GM23338 (cell line): ENCODE data around the gene PCDHA9. TPM values are rescaled to one million over a fixed set of nuclear protein-coding genes. Genes with fewer than 3 reads are reported as not detected.

ENCODE experiments used
- ATAC-seq: fragments of 200-7000 bp; cut with Tn5 transposase; 3 replicates; pipeline ENCODE4 v1.9.1; 2020
- DNase-seq: peaks from one replicate; pipeline ENCODE4 v3.0.0-alpha.2; 2015; ENCODE audit warnings: low spot score
- H2AFZ ChIP-seq: fragments of 200-600 bp; sonication (generic); 2 replicates; pipeline ENCODE4 v1.8.0; 2016; ENCODE audit warnings: antibody characterized with exemption, mild to moderate bottlenecking, moderate library complexity
- H3F3A ChIP-seq: fragments of 200-600 bp; sonication (generic); replicated peaks from 2 replicates; pipeline ENCODE4 v1.8.0; 2017; ENCODE audit warnings: antibody characterized with exemption, mixed run types, low read depth
- H3K27ac ChIP-seq: fragments of 200-600 bp; sonication (generic); 2 replicates; pipeline ENCODE4 v1.6.1; 2016; ENCODE audit warnings: low read depth
- H3K27me3 ChIP-seq: fragments of 200-600 bp; sonication (generic); 2 replicates; pipeline ENCODE4 v1.8.0; 2016; ENCODE audit warnings: mild to moderate bottlenecking, mixed run types, moderate library complexity; ENCODE audit not compliant: insufficient read depth
- H3K36me3 ChIP-seq: fragments of 200-600 bp; sonication (generic); 2 replicates; pipeline ENCODE4 v1.8.0; 2016; ENCODE audit warnings: mild to moderate bottlenecking; ENCODE audit not compliant: insufficient read depth
- H3K4me1 ChIP-seq: fragments of 200-600 bp; sonication (generic); 2 replicates; pipeline ENCODE4 v1.8.0; 2016; ENCODE audit warnings: mild to moderate bottlenecking, moderate library complexity; ENCODE audit not compliant: insufficient read depth
- H3K4me2 ChIP-seq: fragments of 200-600 bp; sonication (generic); 2 replicates; pipeline ENCODE4 v1.7.1; 2017; ENCODE audit warnings: mixed run types
- H3K4me3 ChIP-seq: fragments of 200-600 bp; sonication (generic); 2 replicates; pipeline ENCODE4 v1.6.1; 2016; ENCODE audit warnings: mixed run types
- H3K79me2 ChIP-seq: fragments of 200-600 bp; sonication (generic); replicated peaks from 2 replicates; pipeline ENCODE4 v1.8.0; 2017; ENCODE audit warnings: mild to moderate bottlenecking; ENCODE audit not compliant: insufficient read depth
- H3K9me2 ChIP-seq: fragments of 200-600 bp; sonication (generic); 2 replicates; pipeline ENCODE4 v1.8.0; 2017; ENCODE audit not compliant: insufficient read depth
- H4K20me1 ChIP-seq: fragments of 200-600 bp; sonication (generic); replicated peaks from 2 replicates; pipeline ENCODE4 v1.8.0; 2017; ENCODE audit warnings: mild to moderate bottlenecking; ENCODE audit not compliant: insufficient read depth
- H3K27ac Mint-ChIP-seq: 2 replicates; pipeline ENCODE4 v1.8.0; 2020; ENCODE audit warnings: inconsistent platforms, mild to moderate bottlenecking, moderate library complexity, mixed read lengths
- H3K27me3 Mint-ChIP-seq: 3 replicates; pipeline ENCODE4 v1.8.0; 2022; ENCODE audit warnings: low read depth, mild to moderate bottlenecking, moderate library complexity, mixed read lengths, inconsistent platforms; ENCODE audit not compliant: insufficient read depth, poor library complexity
- H3K36me3 Mint-ChIP-seq: 3 replicates; pipeline ENCODE4 v1.8.0; 2021; ENCODE audit warnings: low read depth, mild to moderate bottlenecking, inconsistent platforms, moderate library complexity, mixed read lengths
- H3K4me1 Mint-ChIP-seq: 3 replicates; pipeline ENCODE4 v1.8.0; 2020; ENCODE audit warnings: mild to moderate bottlenecking, inconsistent platforms, mixed read lengths
- H3K4me3 Mint-ChIP-seq: 3 replicates; pipeline ENCODE4 v1.8.0; 2021; ENCODE audit warnings: moderate library complexity, mild to moderate bottlenecking, inconsistent platforms, mixed read lengths
- H3K9me3 Mint-ChIP-seq: 3 replicates; pipeline ENCODE4 v1.8.0; 2020; ENCODE audit warnings: moderate library complexity, mild to moderate bottlenecking, inconsistent platforms, mixed read lengths
- EZH2 ChIP-seq: fragments of 200-600 bp; sonication (generic); IDR thresholded peaks from one replicate; pipeline ENCODE4 v1.8.0; 2017; ENCODE audit warnings: antibody characterized with exemption, mild to moderate bottlenecking, low read depth; ENCODE audit not compliant: unreplicated experiment
- EZH2phosphoT487 ChIP-seq: fragments of 200-600 bp; sonication (generic); IDR thresholded peaks from one replicate; pipeline ENCODE4 v1.8.1; 2018; ENCODE audit warnings: antibody characterized with exemption; ENCODE audit not compliant: unreplicated experiment
- JUNB ChIP-seq: IDR thresholded peaks from one replicate; pipeline ENCODE4 v1.6.1; 2016; ENCODE audit warnings: antibody characterized with exemption; ENCODE audit not compliant: unreplicated experiment
- NANOG ChIP-seq: IDR thresholded peaks from 2 replicates; pipeline ENCODE4 v1.6.1; 2016; ENCODE audit warnings: antibody characterized with exemption, borderline replicate concordance
- POLR2AphosphoS5 ChIP-seq: IDR thresholded peaks from 2 replicates; pipeline ENCODE4 v1.6.1; 2016; ENCODE audit warnings: antibody characterized with exemption, low read depth
- STAT1 ChIP-seq: IDR thresholded peaks from one replicate; pipeline ENCODE4 v1.6.1; 2016; ENCODE audit warnings: antibody characterized with exemption; ENCODE audit not compliant: unreplicated experiment
- ZNF114 ChIP-seq: fragments of 250-450 bp; sonication (Bioruptor Pico); IDR thresholded peaks from 2 replicates; pipeline ENCODE4 v1.5.0; 2020; ENCODE audit warnings: mild to moderate bottlenecking, moderate library complexity
- ZNF331 ChIP-seq: fragments of 250-450 bp; sonication (Bioruptor Pico); IDR thresholded peaks from 2 replicates; pipeline ENCODE4 v1.5.0; 2020; ENCODE audit warnings: low read depth, mild to moderate bottlenecking, moderate library complexity
- polyA plus RNA-seq: library from polyadenylated mRNA; unstranded; fragments of >200 nt; fragmentation: Nextera tagmentation; extraction: Ambion mirVana; gene quantifications from 2 replicates; pipeline ENCODE4 v1.2.1, GENCODE V29; 2016
- total RNA-seq: library from RNA; depleted of rRNA; stranded (reverse); fragments of >200 nt; shearing (Covaris generic); gene quantifications from 2 replicates; pipeline ENCODE4 v1.2.3, GENCODE V29; 2014
- TF ChIP-seq, protein P1 (sequence below): fragments of 250-450 bp; sonication (Bioruptor Pico); IDR thresholded peaks from 2 replicates; pipeline ENCODE4 v1.5.0; 2020; ENCODE audit warnings: mild to moderate bottlenecking, moderate library complexity
- TF ChIP-seq, protein P2 (sequence below), 2 experiments: fragments of 200-600 bp in 1 of 2; sonication (generic) in 1 of 2; conservative IDR thresholded peaks; 2 replicates each; pipeline versions ENCODE4 v1.5.1 to v1.6.1; 2016 to 2017; ENCODE audit warnings: antibody characterized with exemption in 2 of 2, low read depth in 2 of 2, mild to moderate bottlenecking in 2 of 2, moderate library complexity in 1 of 2

PCDHA9 gene
- total and polyA plus RNA-seq, 2 experiments from 2014 or later: 1.6 to 3.3 TPM

DNA sequence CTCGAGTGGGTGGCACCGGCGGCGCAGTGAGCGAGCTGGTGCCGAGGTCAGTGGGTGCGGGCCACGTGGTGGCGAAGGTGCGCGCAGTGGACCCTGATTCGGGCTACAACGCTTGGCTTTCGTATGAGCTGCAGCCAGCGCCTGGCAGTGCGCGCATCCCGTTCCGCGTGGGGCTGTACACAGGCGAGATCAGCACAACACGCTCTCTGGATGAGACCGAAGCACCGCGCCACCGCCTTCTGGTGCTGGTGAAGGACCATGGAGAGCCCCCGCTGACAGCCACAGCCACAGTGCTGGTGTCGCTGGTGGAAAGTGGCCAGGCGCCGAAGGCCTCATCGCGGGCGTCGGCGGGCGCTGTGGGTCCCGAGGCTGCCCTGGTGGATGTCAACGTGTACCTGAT is 24.7 kb upstream of the PCDHA9 start (continued):
- TF ChIP-seq, protein P1, sequence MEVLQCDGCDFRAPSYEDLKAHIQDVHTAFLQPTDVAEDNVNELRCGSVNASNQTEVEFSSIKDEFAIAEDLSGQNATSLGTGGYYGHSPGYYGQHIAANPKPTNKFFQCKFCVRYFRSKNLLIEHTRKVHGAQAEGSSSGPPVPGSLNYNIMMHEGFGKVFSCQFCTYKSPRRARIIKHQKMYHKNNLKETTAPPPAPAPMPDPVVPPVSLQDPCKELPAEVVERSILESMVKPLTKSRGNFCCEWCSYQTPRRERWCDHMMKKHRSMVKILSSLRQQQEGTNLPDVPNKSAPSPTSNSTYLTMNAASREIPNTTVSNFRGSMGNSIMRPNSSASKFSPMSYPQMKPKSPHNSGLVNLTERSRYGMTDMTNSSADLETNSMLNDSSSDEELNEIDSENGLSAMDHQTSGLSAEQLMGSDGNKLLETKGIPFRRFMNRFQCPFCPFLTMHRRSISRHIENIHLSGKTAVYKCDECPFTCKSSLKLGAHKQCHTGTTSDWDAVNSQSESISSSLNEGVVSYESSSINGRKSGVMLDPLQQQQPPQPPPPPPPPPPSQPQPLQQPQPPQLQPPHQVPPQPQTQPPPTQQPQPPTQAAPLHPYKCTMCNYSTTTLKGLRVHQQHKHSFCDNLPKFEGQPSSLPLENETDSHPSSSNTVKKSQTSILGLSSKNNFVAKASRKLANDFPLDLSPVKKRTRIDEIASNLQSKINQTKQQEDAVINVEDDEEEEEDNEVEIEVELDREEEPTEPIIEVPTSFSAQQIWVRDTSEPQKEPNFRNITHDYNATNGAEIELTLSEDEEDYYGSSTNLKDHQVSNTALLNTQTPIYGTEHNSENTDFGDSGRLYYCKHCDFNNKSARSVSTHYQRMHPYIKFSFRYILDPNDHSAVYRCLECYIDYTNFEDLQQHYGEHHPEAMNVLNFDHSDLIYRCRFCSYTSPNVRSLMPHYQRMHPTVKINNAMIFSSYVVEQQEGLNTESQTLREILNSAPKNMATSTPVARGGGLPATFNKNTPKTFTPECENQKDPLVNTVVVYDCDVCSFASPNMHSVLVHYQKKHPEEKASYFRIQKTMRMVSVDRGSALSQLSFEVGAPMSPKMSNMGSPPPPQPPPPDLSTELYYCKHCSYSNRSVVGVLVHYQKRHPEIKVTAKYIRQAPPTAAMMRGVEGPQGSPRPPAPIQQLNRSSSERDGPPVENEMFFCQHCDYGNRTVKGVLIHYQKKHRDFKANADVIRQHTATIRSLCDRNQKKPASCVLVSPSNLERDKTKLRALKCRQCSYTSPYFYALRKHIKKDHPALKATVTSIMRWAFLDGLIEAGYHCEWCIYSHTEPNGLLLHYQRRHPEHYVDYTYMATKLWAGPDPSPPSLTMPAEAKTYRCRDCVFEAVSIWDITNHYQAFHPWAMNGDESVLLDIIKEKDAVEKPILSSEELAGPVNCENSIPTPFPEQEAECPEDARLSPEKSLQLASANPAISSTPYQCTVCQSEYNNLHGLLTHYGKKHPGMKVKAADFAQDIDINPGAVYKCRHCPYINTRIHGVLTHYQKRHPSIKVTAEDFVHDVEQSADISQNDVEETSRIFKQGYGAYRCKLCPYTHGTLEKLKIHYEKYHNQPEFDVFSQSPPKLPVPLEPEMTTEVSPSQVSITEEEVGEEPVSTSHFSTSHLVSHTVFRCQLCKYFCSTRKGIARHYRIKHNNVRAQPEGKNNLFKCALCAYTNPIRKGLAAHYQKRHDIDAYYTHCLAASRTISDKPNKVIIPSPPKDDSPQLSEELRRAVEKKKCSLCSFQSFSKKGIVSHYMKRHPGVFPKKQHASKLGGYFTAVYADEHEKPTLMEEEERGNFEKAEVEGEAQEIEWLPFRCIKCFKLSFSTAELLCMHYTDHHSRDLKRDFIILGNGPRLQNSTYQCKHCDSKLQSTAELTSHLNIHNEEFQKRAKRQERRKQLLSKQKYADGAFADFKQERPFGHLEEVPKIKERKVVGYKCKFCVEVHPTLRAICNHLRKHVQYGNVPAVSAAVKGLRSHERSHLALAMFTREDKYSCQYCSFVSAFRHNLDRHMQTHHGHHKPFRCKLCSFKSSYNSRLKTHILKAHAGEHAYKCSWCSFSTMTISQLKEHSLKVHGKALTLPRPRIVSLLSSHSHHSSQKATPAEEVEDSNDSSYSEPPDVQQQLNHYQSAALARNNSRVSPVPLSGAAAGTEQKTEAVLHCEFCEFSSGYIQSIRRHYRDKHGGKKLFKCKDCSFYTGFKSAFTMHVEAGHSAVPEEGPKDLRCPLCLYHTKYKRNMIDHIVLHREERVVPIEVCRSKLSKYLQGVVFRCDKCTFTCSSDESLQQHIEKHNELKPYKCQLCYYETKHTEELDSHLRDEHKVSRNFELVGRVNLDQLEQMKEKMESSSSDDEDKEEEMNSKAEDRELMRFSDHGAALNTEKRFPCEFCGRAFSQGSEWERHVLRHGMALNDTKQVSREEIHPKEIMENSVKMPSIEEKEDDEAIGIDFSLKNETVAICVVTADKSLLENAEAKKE (CRISPR knock-in tag): no peak
- TF ChIP-seq ZNF331: no peak
- TF ChIP-seq EZH2phosphoT487: no peak
- TF ChIP-seq NANOG: no peak
- no peak for TF ChIP-seq JUNB
- TF ChIP-seq STAT1: no peak
- no peak for TF ChIP-seq EZH2

DNA sequence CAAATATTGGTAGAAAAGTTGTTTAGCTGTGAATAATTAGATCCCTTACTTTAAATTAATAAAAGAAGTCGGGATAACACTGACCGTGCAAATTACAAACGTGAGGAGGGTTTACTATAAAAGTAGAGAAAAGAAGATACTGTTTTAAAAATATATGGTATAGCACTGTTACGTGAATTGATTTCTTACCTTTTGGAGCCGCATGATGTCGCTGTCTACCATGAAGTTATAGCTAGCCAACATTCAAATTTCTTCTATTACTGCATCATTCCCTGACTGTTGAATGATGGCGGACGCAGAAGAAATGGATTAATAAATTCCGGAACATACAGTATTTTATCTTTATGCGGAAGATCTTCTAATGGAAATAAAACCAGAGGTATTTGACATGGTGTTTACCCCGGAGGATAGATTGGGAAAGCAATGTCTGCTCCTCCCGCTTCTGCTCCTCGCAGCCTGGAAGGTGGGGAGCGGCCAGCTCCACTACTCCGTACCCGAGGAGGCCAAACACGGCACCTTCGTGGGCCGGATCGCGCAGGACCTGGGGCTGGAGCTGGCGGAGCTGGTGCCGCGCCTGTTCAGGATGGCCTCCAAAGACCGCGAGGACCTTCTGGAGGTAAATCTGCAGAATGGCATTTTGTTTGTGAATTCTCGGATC is 20.3 kb upstream of the PCDHA9 start, which contains the start of gene PCDHA6:
TSS of gene PCDHA6 (plus strand) at position 257 of the 658 bp plus-strand sequence. CDS start at position 389, 132 bp downstream.
- Histone ChIP-seq H4K20me1 (no peaks in the 10 kb centered on the region), H2AFZ (no peak within 1 kb of the TSS), H3K4me1 (no peaks in the 10 kb centered on the region), H3K4me2 (no peak within 1 kb of the TSS), H3K27ac (no peak within 1 kb of the TSS), H3F3A (no peaks in the 10 kb centered on the region), H3K27me3 (no peaks in the 10 kb centered on the region), H3K4me3 (peak within 1 kb of the TSS; percentile 37; the same call in 1 of the 2 replicates), H3K9me2 (no peaks in the 10 kb centered on the region), H3K79me2 (no peaks in the 10 kb centered on the region), H3K36me3 (no peaks in the 10 kb centered on the region)
- DNase-seq: no peak
- TF ChIP-seq ZNF114 (CRISPR knock-in tag) (no peak), POLR2AphosphoS5 (no peak)
- TF ChIP-seq, protein P2, sequence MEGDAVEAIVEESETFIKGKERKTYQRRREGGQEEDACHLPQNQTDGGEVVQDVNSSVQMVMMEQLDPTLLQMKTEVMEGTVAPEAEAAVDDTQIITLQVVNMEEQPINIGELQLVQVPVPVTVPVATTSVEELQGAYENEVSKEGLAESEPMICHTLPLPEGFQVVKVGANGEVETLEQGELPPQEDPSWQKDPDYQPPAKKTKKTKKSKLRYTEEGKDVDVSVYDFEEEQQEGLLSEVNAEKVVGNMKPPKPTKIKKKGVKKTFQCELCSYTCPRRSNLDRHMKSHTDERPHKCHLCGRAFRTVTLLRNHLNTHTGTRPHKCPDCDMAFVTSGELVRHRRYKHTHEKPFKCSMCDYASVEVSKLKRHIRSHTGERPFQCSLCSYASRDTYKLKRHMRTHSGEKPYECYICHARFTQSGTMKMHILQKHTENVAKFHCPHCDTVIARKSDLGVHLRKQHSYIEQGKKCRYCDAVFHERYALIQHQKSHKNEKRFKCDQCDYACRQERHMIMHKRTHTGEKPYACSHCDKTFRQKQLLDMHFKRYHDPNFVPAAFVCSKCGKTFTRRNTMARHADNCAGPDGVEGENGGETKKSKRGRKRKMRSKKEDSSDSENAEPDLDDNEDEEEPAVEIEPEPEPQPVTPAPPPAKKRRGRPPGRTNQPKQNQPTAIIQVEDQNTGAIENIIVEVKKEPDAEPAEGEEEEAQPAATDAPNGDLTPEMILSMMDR (conservative IDR thresholded peaks at IDR 0.05; ENCODE audit: low read depth in 2 of 2): peak; percentile 29 to 31; a peak in 3 of 4 replicates
- Mint-ChIP-seq H3K4me1 (no peaks in the 10 kb centered on the region; the same call in 2 of the 3 replicates), H3K27me3 (peaks cover 2% of the 10 kb centered on the region), H3K36me3 (peaks cover 18% of the 10 kb centered on the region), H3K9me3 (peaks cover 5% of the 10 kb centered on the region; the same call in 2 of the 3 replicates), H3K4me3 (peak within 1 kb of the TSS; percentile 68), H3K27ac (no peak within 1 kb of the TSS)
- ATAC-seq: peak; percentile 28; the same call in 1 of the 3 replicates
